GM23338 (cell line): ENCODE data around the gene SNAPC4. TPM values are rescaled to one million over a fixed set of nuclear protein-coding genes. Genes with fewer than 3 reads are reported as not detected.

Experiments used
- ATAC-seq: fragments of 200-7000 bp; cut with Tn5 transposase; 3 replicates; pipeline ENCODE4 v1.9.1; 2020
- DNase-seq: peaks from one replicate; pipeline ENCODE4 v3.0.0-alpha.2; 2015; ENCODE audit warnings: low spot score
- H2AFZ ChIP-seq: fragments of 200-600 bp; sonication (generic); 2 replicates; pipeline ENCODE4 v1.8.0; 2016; ENCODE audit warnings: antibody characterized with exemption, mild to moderate bottlenecking, moderate library complexity
- H3F3A ChIP-seq: fragments of 200-600 bp; sonication (generic); replicated peaks from 2 replicates; pipeline ENCODE4 v1.8.0; 2017; ENCODE audit warnings: antibody characterized with exemption, mixed run types, low read depth
- H3K27ac ChIP-seq: fragments of 200-600 bp; sonication (generic); 2 replicates; pipeline ENCODE4 v1.6.1; 2016; ENCODE audit warnings: low read depth
- H3K27me3 ChIP-seq: fragments of 200-600 bp; sonication (generic); 2 replicates; pipeline ENCODE4 v1.8.0; 2016; ENCODE audit warnings: mild to moderate bottlenecking, mixed run types, moderate library complexity; ENCODE audit not compliant: insufficient read depth
- H3K36me3 ChIP-seq: fragments of 200-600 bp; sonication (generic); 2 replicates; pipeline ENCODE4 v1.8.0; 2016; ENCODE audit warnings: mild to moderate bottlenecking; ENCODE audit not compliant: insufficient read depth
- H3K4me1 ChIP-seq: fragments of 200-600 bp; sonication (generic); 2 replicates; pipeline ENCODE4 v1.8.0; 2016; ENCODE audit warnings: mild to moderate bottlenecking, moderate library complexity; ENCODE audit not compliant: insufficient read depth
- H3K4me2 ChIP-seq: fragments of 200-600 bp; sonication (generic); 2 replicates; pipeline ENCODE4 v1.7.1; 2017; ENCODE audit warnings: mixed run types
- H3K4me3 ChIP-seq: fragments of 200-600 bp; sonication (generic); 2 replicates; pipeline ENCODE4 v1.6.1; 2016; ENCODE audit warnings: mixed run types
- H3K79me2 ChIP-seq: fragments of 200-600 bp; sonication (generic); replicated peaks from 2 replicates; pipeline ENCODE4 v1.8.0; 2017; ENCODE audit warnings: mild to moderate bottlenecking; ENCODE audit not compliant: insufficient read depth
- H3K9me2 ChIP-seq: fragments of 200-600 bp; sonication (generic); 2 replicates; pipeline ENCODE4 v1.8.0; 2017; ENCODE audit not compliant: insufficient read depth
- H4K20me1 ChIP-seq: fragments of 200-600 bp; sonication (generic); replicated peaks from 2 replicates; pipeline ENCODE4 v1.8.0; 2017; ENCODE audit warnings: mild to moderate bottlenecking; ENCODE audit not compliant: insufficient read depth
- H3K27ac Mint-ChIP-seq: 2 replicates; pipeline ENCODE4 v1.8.0; 2020; ENCODE audit warnings: inconsistent platforms, mild to moderate bottlenecking, moderate library complexity, mixed read lengths
- H3K27me3 Mint-ChIP-seq: 3 replicates; pipeline ENCODE4 v1.8.0; 2022; ENCODE audit warnings: low read depth, mild to moderate bottlenecking, moderate library complexity, mixed read lengths, inconsistent platforms; ENCODE audit not compliant: insufficient read depth, poor library complexity
- H3K36me3 Mint-ChIP-seq: 3 replicates; pipeline ENCODE4 v1.8.0; 2021; ENCODE audit warnings: low read depth, mild to moderate bottlenecking, inconsistent platforms, moderate library complexity, mixed read lengths
- H3K4me1 Mint-ChIP-seq: 3 replicates; pipeline ENCODE4 v1.8.0; 2020; ENCODE audit warnings: mild to moderate bottlenecking, inconsistent platforms, mixed read lengths
- H3K4me3 Mint-ChIP-seq: 3 replicates; pipeline ENCODE4 v1.8.0; 2021; ENCODE audit warnings: moderate library complexity, mild to moderate bottlenecking, inconsistent platforms, mixed read lengths
- H3K9me3 Mint-ChIP-seq: 3 replicates; pipeline ENCODE4 v1.8.0; 2020; ENCODE audit warnings: moderate library complexity, mild to moderate bottlenecking, inconsistent platforms, mixed read lengths
- ETS1 ChIP-seq: IDR thresholded peaks from 2 replicates; pipeline ENCODE4 v1.6.1; 2016; ENCODE audit warnings: antibody characterized with exemption
- EZH2 ChIP-seq: fragments of 200-600 bp; sonication (generic); IDR thresholded peaks from one replicate; pipeline ENCODE4 v1.8.0; 2017; ENCODE audit warnings: antibody characterized with exemption, mild to moderate bottlenecking, low read depth; ENCODE audit not compliant: unreplicated experiment
- JUNB ChIP-seq: IDR thresholded peaks from one replicate; pipeline ENCODE4 v1.6.1; 2016; ENCODE audit warnings: antibody characterized with exemption; ENCODE audit not compliant: unreplicated experiment
- POLR2AphosphoS5 ChIP-seq: IDR thresholded peaks from 2 replicates; pipeline ENCODE4 v1.6.1; 2016; ENCODE audit warnings: antibody characterized with exemption, low read depth
- REST ChIP-seq: IDR thresholded peaks from one replicate; pipeline ENCODE4 v1.6.1; 2018; ENCODE audit warnings: antibody characterized with exemption; ENCODE audit not compliant: unreplicated experiment
- ZNF114 ChIP-seq: fragments of 250-450 bp; sonication (Bioruptor Pico); IDR thresholded peaks from 2 replicates; pipeline ENCODE4 v1.5.0; 2020; ENCODE audit warnings: mild to moderate bottlenecking, moderate library complexity
- polyA plus RNA-seq: library from polyadenylated mRNA; unstranded; fragments of >200 nt; fragmentation: Nextera tagmentation; extraction: Ambion mirVana; gene quantifications from 2 replicates; pipeline ENCODE4 v1.2.1, GENCODE V29; 2016
- total RNA-seq: library from RNA; depleted of rRNA; stranded (reverse); fragments of >200 nt; shearing (Covaris generic); gene quantifications from 2 replicates; pipeline ENCODE4 v1.2.3, GENCODE V29; 2014

Gene SNAPC4
- total and polyA plus RNA-seq, 2 experiments from 2014 or later, result 8.8 to 22.7 TPM

GRCh38 chr9:136416427-136416826, 16.5 kb upstream of the SNAPC4 start (continued):
- no peak for TF ChIP-seq REST
- TF ChIP-seq EZH2, result no peak

- peaks cover 70% of the 10 kb centered on the region for H3K36me3 Mint-ChIP-seq
- Histone ChIP-seq H4K20me1 (peaks cover 19% of the 10 kb centered on the region), H3F3A (peaks cover 15% of the 10 kb centered on the region; the same call in 1 of the 2 replicates), H2AFZ (no peak overlapping the region), H3K27ac (no peak overlapping the region), H3K36me3 (peaks cover 25% of the 10 kb centered on the region), H3K79me2 (peaks cover 61% of the 10 kb centered on the region), H3K9me2 (no peaks in the 10 kb centered on the region), H3K27me3 (no peaks in the 10 kb centered on the region), H3K4me1 (peaks cover 17% of the 10 kb centered on the region; the same call in 1 of the 2 replicates), H3K4me3 (no peak overlapping the region), H3K4me2 (no peak overlapping the region)
- TF ChIP-seq ETS1 (no peak), JUNB (no peak)
- ATAC-seq, result no peak
- no peaks in the 10 kb centered on the region for H3K9me3 Mint-ChIP-seq
- no peak overlapping the region; the same call in 1 of the 2 replicates for H3K27ac Mint-ChIP-seq
- peaks cover 26% of the 10 kb centered on the region for H3K27me3 Mint-ChIP-seq
- peaks cover 20% of the 10 kb centered on the region for H3K4me1 Mint-ChIP-seq
- no peak overlapping the region for H3K4me3 Mint-ChIP-seq
- no peak for DNase-seq
Measured at GRCh38 chr9:136412962-136413361, 13.0 kb upstream of the SNAPC4 start.

GRCh38 chr9:136411378-136411777, 11.4 kb upstream of the SNAPC4 start:
- peaks cover 61% of the 10 kb centered on the region for H3K79me2 ChIP-seq
- H3K4me1 Mint-ChIP-seq, result peaks cover 20% of the 10 kb centered on the region
- H3K9me2 ChIP-seq, result no peaks in the 10 kb centered on the region
- H3K36me3 ChIP-seq, result peaks cover 33% of the 10 kb centered on the region
- peak overlapping the region; percentile 96 for H3K4me3 ChIP-seq
- no peaks in the 10 kb centered on the region for H3K9me3 Mint-ChIP-seq
- H3K4me1 ChIP-seq, result peaks cover 17% of the 10 kb centered on the region; the same call in 1 of the 2 replicates
- no peaks in the 10 kb centered on the region for H3K27me3 ChIP-seq
- H3K27ac ChIP-seq, result no peak overlapping the region
- peaks cover 70% of the 10 kb centered on the region for H3K36me3 Mint-ChIP-seq
- peaks cover 20% of the 10 kb centered on the region; the same call in 1 of the 2 replicates for H3F3A ChIP-seq
- H3K4me2 ChIP-seq, result peak overlapping the region; percentile 99
- ATAC-seq (no peak), DNase-seq (no peak)
- peak overlapping the region; percentile 96 for H3K4me3 Mint-ChIP-seq
- no peak for TF ChIP-seq POLR2AphosphoS5
- TF ChIP-seq ZNF114 (CRISPR knock-in tag), result no peak
- H4K20me1 ChIP-seq, result peaks cover 24% of the 10 kb centered on the region
- peak overlapping the region; percentile 95 for H3K27ac Mint-ChIP-seq
- no peak overlapping the region for H2AFZ ChIP-seq
- peaks cover 28% of the 10 kb centered on the region for H3K27me3 Mint-ChIP-seq
